Peyer's patch (tissue), 4 donors: Measurements from ENCODE around the gene PLPPR4.

Experiments
- POLR2A ChIP-seq, 2 donors: fragments of 450-650 bp; IDR thresholded peaks; one replicate each; pipeline ENCODE4 v1.5.1; 2017; ENCODE audit warnings: antibody characterized with exemption in 2 of 2, mild to moderate bottlenecking in 2 of 2, moderate library complexity in 2 of 2
- TF ChIP-seq, protein P1 (sequence below), 6 experiments: fragments of 450-650 bp in 4 of 6; fragments of 200-600 bp in 2 of 6; sonication (generic) in 1 of 6; IDR thresholded peaks; one replicate each; pipeline ENCODE4 v1.5.1; 2017 to 2019; ENCODE audit warnings: antibody characterized with exemption in 6 of 6, mild to moderate bottlenecking in 3 of 6, moderate library complexity in 1 of 6

DNA sequence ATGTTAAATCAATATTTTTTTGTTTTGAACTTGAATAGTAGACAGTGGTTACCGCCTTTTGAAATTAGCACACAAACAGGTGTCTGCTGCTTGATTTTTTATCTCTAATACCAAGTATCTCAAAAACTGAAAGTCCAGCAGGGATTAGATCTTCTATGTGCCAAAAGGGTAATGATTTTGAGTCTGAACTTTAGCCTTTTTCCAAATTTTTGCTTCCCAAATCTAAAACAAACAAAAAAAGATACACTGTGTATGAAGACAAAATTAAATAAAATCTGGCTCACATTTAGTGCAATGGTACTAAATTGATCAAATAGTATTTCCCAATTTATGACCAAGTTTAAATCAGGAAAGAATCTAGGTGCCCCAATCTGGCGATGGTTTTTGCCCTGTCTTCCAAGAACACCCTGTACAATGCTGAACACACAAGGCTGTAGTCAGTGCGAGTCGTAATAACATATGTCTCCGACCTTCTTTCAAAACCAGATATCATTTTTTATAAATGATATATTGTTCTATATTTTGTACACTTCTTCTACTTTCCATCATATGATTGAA, 40.5 kb downstream of the PLPPR4 start:
- TF ChIP-seq, protein P1, sequence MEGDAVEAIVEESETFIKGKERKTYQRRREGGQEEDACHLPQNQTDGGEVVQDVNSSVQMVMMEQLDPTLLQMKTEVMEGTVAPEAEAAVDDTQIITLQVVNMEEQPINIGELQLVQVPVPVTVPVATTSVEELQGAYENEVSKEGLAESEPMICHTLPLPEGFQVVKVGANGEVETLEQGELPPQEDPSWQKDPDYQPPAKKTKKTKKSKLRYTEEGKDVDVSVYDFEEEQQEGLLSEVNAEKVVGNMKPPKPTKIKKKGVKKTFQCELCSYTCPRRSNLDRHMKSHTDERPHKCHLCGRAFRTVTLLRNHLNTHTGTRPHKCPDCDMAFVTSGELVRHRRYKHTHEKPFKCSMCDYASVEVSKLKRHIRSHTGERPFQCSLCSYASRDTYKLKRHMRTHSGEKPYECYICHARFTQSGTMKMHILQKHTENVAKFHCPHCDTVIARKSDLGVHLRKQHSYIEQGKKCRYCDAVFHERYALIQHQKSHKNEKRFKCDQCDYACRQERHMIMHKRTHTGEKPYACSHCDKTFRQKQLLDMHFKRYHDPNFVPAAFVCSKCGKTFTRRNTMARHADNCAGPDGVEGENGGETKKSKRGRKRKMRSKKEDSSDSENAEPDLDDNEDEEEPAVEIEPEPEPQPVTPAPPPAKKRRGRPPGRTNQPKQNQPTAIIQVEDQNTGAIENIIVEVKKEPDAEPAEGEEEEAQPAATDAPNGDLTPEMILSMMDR (IDR thresholded peaks at IDR 0.05), result no peak
- no peak for TF ChIP-seq POLR2A (IDR thresholded peaks at IDR 0.05)
